Progenitor cell of endocrine pancreas (in vitro differentiated cells): Measurements from ENCODE around the gene FBXW5. TPM values are rescaled to one million over a fixed set of nuclear protein-coding genes. Genes with fewer than 3 reads are reported as not detected.

Experiments used
- DNase-seq: peaks from one replicate; pipeline ENCODE4 v3.0.0; 2021; ENCODE audit warnings: low spot score; ENCODE audit not compliant: unreplicated experiment
- H3K27ac Mint-ChIP-seq: 2 replicates; pipeline ENCODE4 v1.8.0; 2021; ENCODE audit warnings: mild to moderate bottlenecking, moderate library complexity, mixed read lengths
- H3K27me3 Mint-ChIP-seq: 2 replicates; pipeline ENCODE4 v1.8.0; 2021; ENCODE audit warnings: mixed read lengths
- H3K36me3 Mint-ChIP-seq: 2 replicates; pipeline ENCODE4 v1.8.0; 2022; ENCODE audit warnings: mixed read lengths; ENCODE audit not compliant: insufficient read depth
- H3K4me1 Mint-ChIP-seq: 2 replicates; pipeline ENCODE4 v1.8.0; 2021; ENCODE audit warnings: low read depth, mixed read lengths
- H3K4me3 Mint-ChIP-seq: 2 replicates; pipeline ENCODE4 v1.8.0; 2021; ENCODE audit warnings: low read depth, mild to moderate bottlenecking, moderate library complexity, mixed read lengths
- H3K9me3 Mint-ChIP-seq: 2 replicates; pipeline ENCODE4 v1.8.0; 2021; ENCODE audit warnings: low read depth, mixed read lengths
- CTCF ChIP-seq: fragments of 200-600 bp; sonication (generic); IDR thresholded peaks from one replicate; pipeline ENCODE4 v1.5.0; 2021; ENCODE audit warnings: antibody characterized with exemption, mild to moderate bottlenecking; ENCODE audit not compliant: unreplicated experiment
- total RNA-seq: library from RNA; stranded (reverse); gene quantifications from 2 replicates; pipeline ENCODE4 v1.2.1, GENCODE V29; 2021

Gene FBXW5
- total RNA-seq, 1 donor from 2014 or later = 77.3 TPM

GRCh38 chr9:136979769-136980587 lies 35.4 kb upstream of the FBXW5 start:
- Mint-ChIP-seq H3K9me3 (no peaks in the 10 kb centered on the region), H3K36me3 (no peaks in the 10 kb centered on the region), H3K4me3 (no peak overlapping the region), H3K27me3 (peaks cover 26% of the 10 kb centered on the region), H3K4me1 (no peaks in the 10 kb centered on the region), H3K27ac (no peak overlapping the region)
- TF ChIP-seq CTCF = no peak
- no peak for DNase-seq

DNA sequence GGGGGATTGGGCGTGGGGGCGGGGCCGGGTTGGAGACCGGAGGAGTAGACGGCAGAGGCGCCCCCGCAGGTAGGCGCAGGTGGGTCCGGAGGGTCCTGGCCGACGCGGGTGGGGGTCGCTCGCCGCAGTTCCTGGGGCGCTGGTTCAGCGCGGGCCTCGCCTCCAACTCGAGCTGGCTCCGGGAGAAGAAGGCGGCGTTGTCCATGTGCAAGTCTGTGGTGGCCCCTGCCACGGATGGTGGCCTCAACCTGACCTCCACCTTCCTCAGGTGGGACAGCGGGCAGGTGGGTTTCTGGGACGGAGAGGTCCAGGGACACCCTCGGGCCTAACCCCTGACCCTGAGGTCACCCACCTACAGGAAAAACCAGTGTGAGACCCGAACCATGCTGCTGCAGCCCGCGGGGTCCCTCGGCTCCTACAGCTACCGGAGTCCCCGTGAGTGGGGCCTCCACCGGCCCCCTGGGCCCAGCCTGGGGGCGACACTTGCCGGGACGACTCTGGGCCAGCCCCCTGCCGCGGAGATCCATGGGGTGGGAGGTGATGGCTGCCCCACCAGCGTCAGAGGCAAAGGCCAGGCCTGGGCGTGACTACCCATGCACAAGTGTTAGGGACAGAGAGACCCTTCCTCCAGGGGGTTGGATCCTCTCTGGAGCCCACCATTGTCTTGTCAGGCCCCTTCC lies 34.5 kb upstream of the FBXW5 start:
- no peak for DNase-seq
- H3K9me3 Mint-ChIP-seq = no peaks in the 10 kb centered on the region
- H3K36me3 Mint-ChIP-seq = no peaks in the 10 kb centered on the region
- no peaks in the 10 kb centered on the region for H3K4me1 Mint-ChIP-seq
- TF ChIP-seq CTCF = no peak
- H3K27me3 Mint-ChIP-seq = peaks cover 24% of the 10 kb centered on the region
- no peak overlapping the region for H3K27ac Mint-ChIP-seq
- H3K4me3 Mint-ChIP-seq = no peak overlapping the region

- no peak for DNase-seq
- Mint-ChIP-seq H3K4me1 (no peaks in the 10 kb centered on the region), H3K4me3 (no peak overlapping the region), H3K9me3 (no peaks in the 10 kb centered on the region), H3K36me3 (no peaks in the 10 kb centered on the region), H3K27ac (no peak overlapping the region), H3K27me3 (peaks cover 20% of the 10 kb centered on the region)
- no peak for TF ChIP-seq CTCF
Measured at GRCh38 chr9:136978073-136978864, 33.7 kb upstream of the FBXW5 start.

- H3K4me3 Mint-ChIP-seq = peak overlapping the region; percentile 24
- no peak for DNase-seq
- H3K27ac Mint-ChIP-seq = no peak overlapping the region
- no peaks in the 10 kb centered on the region for H3K36me3 Mint-ChIP-seq
- no peaks in the 10 kb centered on the region for H3K4me1 Mint-ChIP-seq
- no peaks in the 10 kb centered on the region for H3K9me3 Mint-ChIP-seq
- H3K27me3 Mint-ChIP-seq = peaks cover 20% of the 10 kb centered on the region
- TF ChIP-seq CTCF = no peak
Measured at GRCh38 chr9:136977649-136978072, 33.1 kb upstream of the FBXW5 start.

GRCh38 chr9:136977223-136977622 lies 32.7 kb upstream of the FBXW5 start, which contains the start of gene PTGDS:
TSS of gene PTGDS (plus strand) at chr9:136977504. CDS start at chr9:136977579, 75 bp downstream.
- no peaks in the 10 kb centered on the region for H3K9me3 Mint-ChIP-seq
- no peaks in the 10 kb centered on the region for H3K4me1 Mint-ChIP-seq
- no peaks in the 10 kb centered on the region for H3K36me3 Mint-ChIP-seq
- TF ChIP-seq CTCF = no peak
- peaks cover 20% of the 10 kb centered on the region for H3K27me3 Mint-ChIP-seq
- no peak within 1 kb of the TSS for H3K27ac Mint-ChIP-seq
- H3K4me3 Mint-ChIP-seq = peak within 1 kb of the TSS; percentile 24
- no peak for DNase-seq
